Effector memory CD4-positive, alpha-beta T cell (primary cell): ENCODE measurements around the gene SLC22A3.
"Not testable (repeated sequence)": the region's sequence is repeated elsewhere in the genome, so short reads cannot be mapped to it uniquely, and the experiment has no call there.

ENCODE experiments used
- DNase-seq, 3 donors: peaks; one replicate each; pipeline ENCODE4 v3.0.0-alpha.2; 2020
- H3K27ac ChIP-seq: 2 replicates; pipeline ENCODE4 v1.7.0; 2013; ENCODE audit warnings: mild to moderate bottlenecking, low read length, moderate library complexity; ENCODE audit not compliant: insufficient read depth, poor library complexity, severe bottlenecking
- H3K27me3 ChIP-seq: replicated peaks from 2 replicates; pipeline ENCODE4 v1.7.0; 2013; ENCODE audit warnings: mild to moderate bottlenecking, low read length; ENCODE audit not compliant: insufficient read depth, control insufficient read depth, poor library complexity, severe bottlenecking
- H3K36me3 ChIP-seq: 2 replicates; pipeline ENCODE4 v1.7.0; 2013; ENCODE audit warnings: mild to moderate bottlenecking, low read length, moderate library complexity; ENCODE audit not compliant: control insufficient read depth, insufficient read depth
- H3K4me1 ChIP-seq: 2 replicates; pipeline ENCODE4 v1.7.0; 2013; ENCODE audit warnings: low read length, mild to moderate bottlenecking; ENCODE audit not compliant: control insufficient read depth, insufficient read depth, poor library complexity, severe bottlenecking
- H3K4me3 ChIP-seq: 2 replicates; pipeline ENCODE4 v1.7.0; 2013; ENCODE audit warnings: low read length, low read depth, mild to moderate bottlenecking; ENCODE audit not compliant: insufficient read depth, poor library complexity, severe bottlenecking
- H3K9me3 ChIP-seq: 2 replicates; pipeline ENCODE4 v1.7.0; 2013; ENCODE audit warnings: mild to moderate bottlenecking, low read length, moderate library complexity; ENCODE audit not compliant: control insufficient read depth

Gene SLC22A3

DNA sequence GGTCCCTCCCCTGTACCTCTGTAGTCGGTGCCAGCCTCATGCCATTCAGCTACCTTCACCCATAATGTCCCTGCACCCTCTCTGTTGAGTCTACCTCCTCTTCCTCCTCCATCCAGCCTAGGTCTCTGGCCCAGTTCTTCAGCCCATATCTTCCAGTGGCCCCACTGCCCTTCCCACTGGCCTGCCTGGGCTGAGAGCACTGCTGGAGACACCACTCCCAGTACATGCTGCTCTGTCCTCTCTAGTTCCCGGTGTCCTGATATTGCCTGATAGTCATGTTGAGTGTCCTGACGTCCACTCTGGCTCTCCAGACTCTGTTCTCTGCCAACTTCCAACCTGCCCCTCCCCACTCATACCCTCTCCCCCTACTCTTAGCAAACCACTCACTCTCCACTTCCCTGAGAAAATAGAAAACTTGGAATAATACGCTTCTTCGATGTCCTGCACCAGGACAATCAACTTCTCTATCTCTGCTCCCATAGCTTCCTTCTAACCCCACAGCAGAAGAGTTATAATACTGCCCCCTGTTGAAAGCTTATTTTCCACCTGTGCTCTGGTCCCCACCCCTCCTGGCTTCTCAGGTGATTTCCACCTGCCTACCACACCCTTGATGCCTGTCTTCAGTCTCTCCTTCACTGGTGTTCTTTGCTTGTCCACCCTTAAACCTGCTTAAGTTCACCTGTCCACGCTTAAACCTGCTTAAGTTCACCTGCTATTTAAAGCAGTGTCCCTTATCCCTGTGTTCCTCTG, 19.8 kb downstream of the SLC22A3 start:
- H3K4me1 ChIP-seq = no peaks in the 10 kb centered on the region
- DNase-seq = no peak
- no peaks in the 10 kb centered on the region for H3K27me3 ChIP-seq
- no peaks in the 10 kb centered on the region for H3K36me3 ChIP-seq
- H3K9me3 ChIP-seq = peaks cover 3% of the 10 kb centered on the region
- H3K4me3 ChIP-seq = no peak overlapping the region
- no peak overlapping the region for H3K27ac ChIP-seq

DNA sequence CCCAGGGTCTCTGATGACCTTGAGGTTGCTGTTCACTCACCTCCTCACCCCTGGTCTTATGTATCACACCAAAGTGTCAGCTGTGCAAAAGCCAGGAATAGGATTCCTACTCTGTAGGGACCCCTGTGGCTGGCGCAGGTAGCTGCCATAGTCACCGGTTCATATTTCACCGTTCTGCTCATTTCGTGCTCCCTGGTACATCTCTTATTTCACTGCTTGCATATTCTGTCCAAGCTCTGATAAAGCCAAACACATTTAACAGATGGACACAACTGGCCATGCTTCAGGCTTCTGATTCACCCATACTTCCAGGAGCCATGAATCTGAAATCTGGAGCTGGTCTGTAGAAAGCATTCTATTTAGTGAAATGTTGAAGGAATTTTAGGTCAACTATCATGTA, 20.5 kb downstream of the SLC22A3 start:
- H3K36me3 ChIP-seq = no peaks in the 10 kb centered on the region
- peaks cover 3% of the 10 kb centered on the region for H3K9me3 ChIP-seq

DNA sequence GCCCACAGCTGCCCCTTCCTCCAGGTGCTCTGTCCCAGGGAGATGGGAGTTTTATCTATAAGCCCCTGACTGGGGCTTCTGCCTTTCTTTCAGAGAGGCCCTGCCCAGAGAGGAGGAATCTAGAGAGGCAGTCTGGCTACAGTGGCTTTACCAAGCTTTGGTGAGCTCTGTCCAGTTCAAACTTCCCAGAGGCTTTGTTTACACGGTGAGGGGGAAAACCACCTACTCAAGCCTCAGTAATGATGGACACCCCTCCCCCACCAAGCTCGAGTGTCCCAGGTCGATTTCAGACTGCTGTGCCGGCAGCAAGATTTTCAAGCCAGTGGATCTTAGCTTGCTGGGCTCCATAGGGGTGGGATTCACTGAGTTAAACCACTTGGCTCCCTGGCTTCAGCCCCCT, 25.4 kb downstream of the SLC22A3 start:
- DNase-seq, H3K27ac ChIP-seq: not testable (repeated sequence)

More for the DNA sequence above, 20.5 kb downstream of the SLC22A3 start:
- H3K27ac ChIP-seq = no peak overlapping the region
- DNase-seq = no peak
- no peak overlapping the region for H3K4me3 ChIP-seq
- H3K4me1 ChIP-seq = no peaks in the 10 kb centered on the region
- no peaks in the 10 kb centered on the region for H3K27me3 ChIP-seq

DNA sequence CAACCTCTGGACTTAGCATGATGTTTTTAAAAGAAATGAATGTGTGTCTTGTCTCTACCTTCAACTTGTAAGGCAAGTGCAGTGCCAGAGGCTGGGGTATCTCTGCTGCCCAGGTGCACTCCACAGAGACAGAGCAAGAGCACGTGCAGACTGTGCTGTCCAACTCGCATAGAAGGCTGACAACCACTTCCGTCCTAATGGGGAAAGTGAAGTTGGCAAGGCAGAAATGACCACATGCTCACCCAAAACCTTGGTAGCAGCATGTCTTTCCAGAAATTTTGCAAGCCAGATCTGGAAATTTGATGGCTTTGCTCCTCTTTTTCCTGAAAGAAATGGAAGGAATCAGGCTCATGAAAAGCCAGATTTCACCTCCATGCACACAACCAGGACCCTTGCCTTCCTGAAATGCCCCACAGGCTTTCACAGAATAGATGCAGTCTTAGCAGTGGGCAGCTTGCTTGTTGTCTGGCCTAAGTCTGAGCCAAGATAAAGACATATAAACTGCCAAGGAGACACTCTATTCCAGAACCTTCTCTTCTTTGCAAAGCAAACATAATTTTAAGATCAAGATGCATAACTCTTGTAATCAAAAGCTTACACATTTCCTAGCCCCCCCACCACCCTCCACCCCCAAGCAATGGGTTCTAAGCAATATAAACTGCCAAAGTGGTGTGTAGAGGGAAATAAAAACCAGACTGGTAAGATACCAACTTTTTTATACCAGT, 26.8 kb downstream of the SLC22A3 start:
- Histone ChIP-seq H3K4me1 (no peaks in the 10 kb centered on the region), H3K36me3 (no peaks in the 10 kb centered on the region), H3K27ac (no peak overlapping the region), H3K9me3 (no peaks in the 10 kb centered on the region), H3K27me3 (no peaks in the 10 kb centered on the region), H3K4me3 (no peak overlapping the region)
- no peak for DNase-seq

More for the DNA sequence above, 25.4 kb downstream of the SLC22A3 start:
- not testable (repeated sequence) for H3K9me3 ChIP-seq, H3K4me3 ChIP-seq, H3K4me1 ChIP-seq, H3K36me3 ChIP-seq, H3K27me3 ChIP-seq

DNA sequence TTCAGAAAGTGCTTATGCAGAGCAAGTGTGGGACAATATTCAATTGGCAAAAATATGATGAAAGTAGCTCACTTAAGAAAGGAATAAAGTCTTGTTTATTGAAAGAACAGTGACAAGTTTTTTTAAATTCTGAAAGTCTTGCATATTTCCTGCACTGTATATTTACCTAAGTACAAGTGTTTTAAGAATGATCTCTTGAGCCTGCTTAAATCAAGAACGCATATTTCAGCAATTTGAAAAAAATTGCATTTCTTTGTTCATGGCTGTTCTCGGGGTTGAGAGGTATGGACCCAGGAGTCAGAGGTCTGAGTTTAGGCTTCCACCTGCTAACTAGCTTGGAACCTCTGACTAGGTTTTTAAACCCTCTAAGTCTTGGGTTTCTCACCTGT, 27.4 kb downstream of the SLC22A3 start:
- no peak for DNase-seq
- Histone ChIP-seq H3K4me3 (no peak overlapping the region), H3K9me3 (no peaks in the 10 kb centered on the region), H3K27me3 (no peaks in the 10 kb centered on the region), H3K36me3 (no peaks in the 10 kb centered on the region), H3K27ac (no peak overlapping the region), H3K4me1 (no peaks in the 10 kb centered on the region)

DNA sequence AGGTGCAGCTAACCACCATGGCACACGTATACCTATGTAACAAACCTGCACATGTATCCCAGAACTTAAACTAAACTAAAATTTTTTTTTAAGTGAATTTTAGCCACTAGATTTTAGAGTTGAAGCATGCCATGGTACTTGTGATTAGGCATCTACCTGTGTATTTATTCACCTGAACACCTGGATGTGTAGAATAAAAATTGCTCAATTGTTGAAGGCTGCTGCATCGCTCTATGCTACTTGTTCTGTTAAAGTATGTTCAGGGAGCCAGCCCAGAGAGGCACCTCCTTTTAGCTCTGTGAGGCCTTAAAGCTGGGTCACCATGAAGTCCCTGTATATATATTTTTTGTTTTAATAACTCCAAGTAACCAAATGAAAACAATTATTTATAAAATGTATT, 28.3 kb downstream of the SLC22A3 start:
- H3K4me3 ChIP-seq = no peak overlapping the region
- H3K4me1 ChIP-seq = no peaks in the 10 kb centered on the region
- H3K9me3 ChIP-seq = no peaks in the 10 kb centered on the region
- no peaks in the 10 kb centered on the region for H3K27me3 ChIP-seq
- H3K36me3 ChIP-seq = no peaks in the 10 kb centered on the region
- no peak overlapping the region for H3K27ac ChIP-seq
- DNase-seq = no peak

DNA sequence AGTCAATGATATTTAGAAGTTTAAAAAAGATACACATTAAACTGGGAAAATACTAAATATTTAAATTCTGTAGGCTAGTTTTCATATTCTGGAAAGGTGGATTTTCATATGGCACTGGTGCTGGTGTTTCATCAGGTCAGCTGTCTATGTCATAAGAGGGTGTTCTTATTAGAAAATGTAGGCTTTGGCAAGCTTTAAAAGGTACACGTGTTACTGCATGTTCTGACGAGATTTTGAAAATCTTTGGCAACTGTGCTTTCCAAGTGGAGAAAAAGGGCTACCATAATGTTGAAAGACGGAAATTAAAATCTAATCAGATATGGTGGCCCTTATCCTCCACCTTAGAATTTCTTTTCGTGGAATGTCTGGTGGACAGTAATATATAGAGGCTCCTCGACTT, 30.0 kb downstream of the SLC22A3 start:
- no peaks in the 10 kb centered on the region for H3K27me3 ChIP-seq
- no peaks in the 10 kb centered on the region for H3K9me3 ChIP-seq
- no peaks in the 10 kb centered on the region for H3K4me1 ChIP-seq
- H3K4me3 ChIP-seq = no peak overlapping the region
- no peaks in the 10 kb centered on the region for H3K36me3 ChIP-seq
- no peak overlapping the region for H3K27ac ChIP-seq
- no peak for DNase-seq

DNA sequence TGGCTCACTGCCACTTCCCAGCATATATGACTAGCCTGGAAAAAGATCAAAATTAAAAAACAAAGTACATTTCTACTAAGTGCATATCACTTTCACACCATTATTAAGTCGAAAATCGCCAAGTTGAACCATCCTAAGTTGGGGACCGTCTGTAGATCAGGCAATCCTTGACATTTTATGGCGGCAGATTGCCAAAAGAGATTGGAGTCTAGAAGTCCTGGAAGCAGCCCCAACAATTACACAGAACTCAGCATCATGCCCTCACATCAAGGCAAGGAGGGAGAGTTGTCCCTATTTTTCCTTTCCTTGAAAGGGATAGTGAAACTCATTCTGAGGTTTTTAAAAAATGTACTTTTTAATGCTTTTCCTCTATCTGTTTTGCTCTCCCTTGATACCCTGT, 30.7 kb downstream of the SLC22A3 start:
- H3K27me3 ChIP-seq = no peaks in the 10 kb centered on the region
- no peaks in the 10 kb centered on the region for H3K9me3 ChIP-seq
- H3K4me3 ChIP-seq = no peak overlapping the region
- no peak for DNase-seq
- H3K4me1 ChIP-seq = no peaks in the 10 kb centered on the region
- no peak overlapping the region for H3K27ac ChIP-seq
- H3K36me3 ChIP-seq = no peaks in the 10 kb centered on the region

DNA sequence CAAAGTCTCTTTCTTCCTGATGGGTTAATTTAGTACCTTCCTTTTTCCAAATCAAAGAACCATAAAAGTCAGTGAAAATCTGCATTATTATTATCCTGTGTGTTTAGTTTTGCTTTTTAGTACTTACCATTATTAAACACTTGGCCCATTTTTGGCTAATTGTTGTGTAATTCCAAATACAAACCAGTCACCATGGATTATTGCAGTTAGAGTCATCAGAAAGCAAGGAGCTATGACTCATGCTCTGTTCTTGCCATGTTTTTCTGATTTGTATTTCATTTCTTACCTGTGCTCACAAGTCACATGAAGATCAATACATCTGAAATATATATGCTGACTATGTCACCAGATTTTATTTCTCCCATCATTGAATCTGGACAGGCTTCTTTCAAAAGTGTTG, 31.3 kb downstream of the SLC22A3 start:
- Histone ChIP-seq H3K27me3 (no peaks in the 10 kb centered on the region), H3K9me3 (no peaks in the 10 kb centered on the region), H3K27ac (no peak overlapping the region), H3K4me3 (no peak overlapping the region), H3K4me1 (no peaks in the 10 kb centered on the region), H3K36me3 (no peaks in the 10 kb centered on the region)
- no peak for DNase-seq

DNA sequence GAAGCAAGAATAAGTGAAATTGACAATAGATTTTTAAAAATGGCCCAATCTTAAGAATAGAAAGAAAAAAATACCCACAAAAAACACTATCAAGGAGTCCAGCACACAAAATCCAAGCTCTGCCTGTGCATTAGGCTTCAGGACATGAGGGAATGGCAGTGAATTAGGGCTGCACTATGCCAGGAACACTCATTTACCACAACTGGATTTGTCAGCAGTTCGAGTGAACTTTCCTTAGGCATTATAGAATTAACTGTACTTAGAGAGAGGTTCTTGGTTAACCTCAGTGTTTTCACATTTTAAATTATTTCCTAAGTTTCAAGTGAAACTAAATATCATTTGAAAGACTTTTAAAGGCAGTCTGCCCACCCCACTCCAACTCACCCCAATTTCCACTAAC, 34.8 kb downstream of the SLC22A3 start:
- H3K4me1 ChIP-seq = no peaks in the 10 kb centered on the region
- H3K27ac ChIP-seq = no peak overlapping the region
- no peaks in the 10 kb centered on the region for H3K9me3 ChIP-seq
- no peak overlapping the region for H3K4me3 ChIP-seq
- H3K36me3 ChIP-seq = no peaks in the 10 kb centered on the region
- DNase-seq = no peak
- H3K27me3 ChIP-seq = no peaks in the 10 kb centered on the region
